Measurements from ENCODE around the gene KCNH4. TPM values are rescaled to one million over a fixed set of nuclear protein-coding genes. Genes with fewer than 3 reads are reported as not detected.

KCNH4 gene
- total RNA-seq, 4 donors from 2014 or later, result 0.30 TPM; not detected in 3

GRCh38 chr17:42203354-42203753, 22.4 kb upstream of the KCNH4 start:
- H3K4me1 ChIP-seq, result no peaks in the 10 kb centered on the region
- H3K4me3 ChIP-seq, result no peak overlapping the region
- H3K9me3 ChIP-seq, result no peaks in the 10 kb centered on the region
- H3K36me3 ChIP-seq, result peaks cover 4 to 92% (median 7%) of the 10 kb centered on the region in 3 donors
- no peaks in the 10 kb centered on the region for H3K27me3 ChIP-seq
- H3K27ac ChIP-seq, result no peak overlapping the region
- 97 to 98% methylated on average over 2 of the region's 2 CpGs for WGBS, 2 donors
- no peak for DNase-seq (ENCODE audit: low spot score in 2 of 2)
- no peak for TF ChIP-seq POLR2A (IDR thresholded peaks at IDR 0.05)
- TF ChIP-seq CTCF (IDR thresholded peaks at IDR 0.05), result no peak

GRCh38 chr17:42202696-42203095, 21.8 kb upstream of the KCNH4 start:
- Histone ChIP-seq H3K4me3 (no peak overlapping the region), H3K9me3 (no peaks in the 10 kb centered on the region), H3K36me3 (peaks cover 4 to 86% (median 7%) of the 10 kb centered on the region in 3 donors), H3K27me3 (no peaks in the 10 kb centered on the region), H3K27ac (no peak overlapping the region), H3K4me1 (no peaks in the 10 kb centered on the region)
- 95% methylated on average over 5 of the region's 5 CpGs for WGBS, 2 donors
- TF ChIP-seq EP300 (IDR thresholded peaks at IDR 0.05) (no peak), CTCF (IDR thresholded peaks at IDR 0.05) (no peak), POLR2A (IDR thresholded peaks at IDR 0.05) (no peak)
- DNase-seq (ENCODE audit: low spot score in 2 of 2), result no peak

DNA sequence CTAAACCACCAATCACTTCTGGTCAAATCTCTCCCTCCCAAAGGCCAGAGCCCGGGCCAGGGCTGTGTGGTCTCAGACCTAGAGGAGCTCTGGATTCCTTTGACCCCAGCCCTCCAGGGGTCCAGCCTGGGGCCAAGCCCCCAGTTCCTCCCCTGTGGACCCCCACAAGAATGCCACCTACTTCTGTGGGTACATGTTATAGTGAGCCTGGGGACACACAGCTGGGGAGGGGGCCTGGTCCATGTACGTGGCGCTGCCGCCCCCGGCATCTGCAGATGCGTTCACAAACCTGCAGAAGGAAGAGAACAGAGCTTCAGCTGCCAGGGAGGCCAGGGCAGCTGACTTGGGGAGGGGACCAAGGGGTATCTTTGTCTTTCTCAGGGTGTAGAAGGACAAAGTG, 21.2 kb upstream of the KCNH4 start:
- H3K4me1 ChIP-seq, result no peaks in the 10 kb centered on the region
- H3K36me3 ChIP-seq, result peaks cover 4 to 81% (median 7%) of the 10 kb centered on the region in 3 donors
- no peaks in the 10 kb centered on the region for H3K9me3 ChIP-seq
- no peak for TF ChIP-seq CTCF (IDR thresholded peaks at IDR 0.05)
- TF ChIP-seq EP300 (IDR thresholded peaks at IDR 0.05), result no peak
- no peak for TF ChIP-seq POLR2A (IDR thresholded peaks at IDR 0.05)
- H3K27ac ChIP-seq, result no peak overlapping the region
- WGBS, 2 donors, result 91 to 95% methylated on average over 6 of the region's 6 CpGs
- no peaks in the 10 kb centered on the region for H3K27me3 ChIP-seq
- no peak for DNase-seq (ENCODE audit: low spot score in 2 of 2)
- H3K4me3 ChIP-seq, result no peak overlapping the region

- H3K36me3 ChIP-seq, result peaks cover 4 to 73% (median 7%) of the 10 kb centered on the region in 3 donors
- WGBS, 2 donors, result 87 to 92% methylated on average over 10 of the region's 10 CpGs
- no peak for DNase-seq (ENCODE audit: low spot score in 2 of 2)
- H3K4me1 ChIP-seq, result no peaks in the 10 kb centered on the region
- no peak overlapping the region for H3K27ac ChIP-seq
- no peaks in the 10 kb centered on the region for H3K27me3 ChIP-seq
- H3K9me3 ChIP-seq, result no peaks in the 10 kb centered on the region
- no peak overlapping the region for H3K4me3 ChIP-seq
- no peak for TF ChIP-seq EP300 (IDR thresholded peaks at IDR 0.05)
- no peak for TF ChIP-seq CTCF (IDR thresholded peaks at IDR 0.05)
- TF ChIP-seq POLR2A (IDR thresholded peaks at IDR 0.05), result no peak
These were observed 20.5 kb upstream of the KCNH4 start for GRCh38 chr17:42201458-42201772.

DNA sequence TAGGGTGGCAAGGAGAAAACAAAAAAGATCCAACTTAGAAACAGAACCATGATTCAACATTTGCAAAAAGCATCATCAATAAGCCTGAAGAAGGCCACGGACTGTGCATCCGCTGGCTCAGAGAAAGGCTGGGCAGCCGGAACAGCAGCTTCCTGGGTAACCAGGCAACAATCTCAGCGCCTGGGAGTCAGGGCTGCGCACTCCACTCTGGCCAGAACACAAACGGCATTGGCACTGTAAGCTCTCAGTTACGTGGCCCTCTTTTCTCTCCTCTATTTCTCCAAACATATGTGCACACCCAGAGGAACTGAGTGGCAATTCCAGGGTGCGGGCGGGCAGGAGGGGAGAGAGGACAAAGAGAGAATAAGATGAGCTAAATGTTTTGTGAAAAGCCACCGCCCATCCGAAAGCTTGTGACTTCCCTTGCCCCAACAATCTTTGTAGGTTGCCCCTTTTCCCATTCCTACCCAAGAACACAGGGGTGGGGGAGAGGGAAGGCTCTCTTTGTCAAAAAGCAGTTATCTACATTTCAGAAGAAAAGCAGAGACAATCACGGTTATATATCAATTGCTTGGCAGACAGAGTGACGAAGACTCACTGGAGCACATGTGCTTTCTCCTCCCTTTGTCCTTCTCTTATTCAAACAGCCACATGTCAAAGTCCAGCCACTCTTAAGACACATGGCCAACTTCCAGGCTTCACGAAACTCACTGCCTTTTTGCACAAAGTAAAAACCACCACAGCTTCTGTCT, 19.9 kb upstream of the KCNH4 start:
- H3K4me1 ChIP-seq, result no peaks in the 10 kb centered on the region
- no peak for TF ChIP-seq EP300 (IDR thresholded peaks at IDR 0.05)
- no peak for TF ChIP-seq POLR2A (IDR thresholded peaks at IDR 0.05)
- TF ChIP-seq CTCF (IDR thresholded peaks at IDR 0.05), result no peak
- no peak for DNase-seq (ENCODE audit: low spot score in 2 of 2)
- peaks cover 4 to 68% (median 7%) of the 10 kb centered on the region in 3 donors for H3K36me3 ChIP-seq
- no peaks in the 10 kb centered on the region for H3K27me3 ChIP-seq
- WGBS, 2 donors, result 76 to 79% methylated on average over 14 of the region's 14 CpGs
- no peak overlapping the region for H3K27ac ChIP-seq
- no peaks in the 10 kb centered on the region for H3K9me3 ChIP-seq
- H3K4me3 ChIP-seq, result no peak overlapping the region

All from tibial nerve (tissue), 4 donors.